Body of pancreas (tissue), 4 donors: ENCODE results near the gene FAM170B.

ENCODE experiments used
- CTCF ChIP-seq, 7 experiments: fragments of 450-650 bp in 4 of 7; fragments of 200-600 bp in 3 of 7; sonication (generic) in 3 of 7; IDR thresholded peaks; one replicate each; pipeline ENCODE4 v1.5.1; 2016 to 2019; ENCODE audit warnings: antibody characterized with exemption in 7 of 7
- POLR2A ChIP-seq, 3 donors: fragments of 450-650 bp; IDR thresholded peaks; one replicate each; pipeline ENCODE4 v1.6.1; 2016; ENCODE audit warnings: antibody characterized with exemption in 3 of 3, mild to moderate bottlenecking in 2 of 3

GRCh38 chr10:49179699-49180443, 46.0 kb upstream of the FAM170B start:
- TF ChIP-seq CTCF (IDR thresholded peaks at IDR 0.05) (no peak), POLR2A (IDR thresholded peaks at IDR 0.05) (no peak)
